HCT116 (cell line): ENCODE measurements around the gene CCDC92. TPM values are rescaled to one million over a fixed set of nuclear protein-coding genes. Genes with fewer than 3 reads are reported as not detected.

Experiments
- ATAC-seq: fragments of 200-7000 bp; cut with Tn5 transposase; 2 replicates; pipeline ENCODE4 v1.9.1; 2020; ENCODE audit warnings: mild to moderate bottlenecking, moderate library complexity
- BruUV-seq: library from RNA; stranded (reverse); fragments of 400-500 nt; replicated peaks from 2 replicates; lab custom pipeline; 2021; lab: Mats Ljungman, UMichigan
- CTCF ChIA-PET: fragments of 300-600 bp; sonication (Branson Sonifier 250); formaldehyde crosslinking; loops from one replicate; lab custom pipeline; 2021; ENCODE audit warnings: antibody characterized with exemption; lab: Charles Lee
- POLR2A ChIA-PET: fragments of 300-600, 350-600 bp; sonication (Branson Sonifier 250); formaldehyde crosslinking; loops from one replicate; lab custom pipeline; 2021; ENCODE audit warnings: antibody characterized with exemption; lab: Charles Lee
- RAD21 ChIA-PET, 2 experiments: fragments of 300-600 bp; sonication (Branson Sonifier 250); formaldehyde crosslinking; loops; one replicate each; lab custom pipeline; 2023; ENCODE audit warnings: low total read pairs in 2 of 2; ENCODE audit not compliant: uncharacterized antibody in 2 of 2, unreplicated experiment in 2 of 2, low non-redundant PET in 1 of 2; lab: Charles Lee
- DNase-seq: peaks from one replicate; pipeline ENCODE4 v3.0.0-alpha.2; 2010; ENCODE audit warnings: low read depth, low spot score
- H2AFZ ChIP-seq: fragments of 200-600 bp; shearing (Covaris generic), sonication (generic); 2 replicates; pipeline ENCODE4 v1.6.1; 2017; ENCODE audit warnings: low read depth, mixed run types, mixed read lengths, antibody characterized with exemption, low read length; ENCODE audit not compliant: poor library complexity, severe bottlenecking
- H3K27ac ChIP-seq: 2 replicates; pipeline ENCODE4 v1.5.1; 2012; ENCODE audit warnings: low read depth, low read length
- H3K27me3 ChIP-seq: fragments of 200-600 bp; sonication (generic); 2 replicates; pipeline ENCODE4 v1.6.1; 2016; ENCODE audit warnings: mixed run types, low read length, mixed read lengths; ENCODE audit not compliant: insufficient read depth
- H3K36me3 ChIP-seq, 2 experiments: fragments of 200-500 bp in 1 of 2; fragments of 200-600 bp in 1 of 2; sonication (Bioruptor generic) in 1 of 2; sonication (generic) in 1 of 2; 2 replicates each; pipeline versions ENCODE4 v1.5.1 to v1.6.1; 2014 to 2016; ENCODE audit warnings: low read length in 2 of 2, inconsistent platforms in 1 of 2, mixed read lengths in 1 of 2, mixed run types in 1 of 2; ENCODE audit not compliant: insufficient read depth in 2 of 2, control insufficient read depth in 1 of 2
- H3K4me1 ChIP-seq, 2 experiments: fragments of 200-600 bp in 1 of 2; sonication (generic) in 1 of 2; 2 replicates each; pipeline versions ENCODE4 v1.5.1 to v1.6.1; 2012 to 2017; ENCODE audit warnings: low read length in 2 of 2, inconsistent platforms in 1 of 2, mild to moderate bottlenecking in 1 of 2, mixed read lengths in 1 of 2, mixed run types in 1 of 2, moderate library complexity in 1 of 2; ENCODE audit not compliant: insufficient read depth in 2 of 2, control insufficient read depth in 1 of 2
- H3K4me2 ChIP-seq: fragments of 200-600 bp; sonication (generic); 2 replicates; pipeline ENCODE4 v1.6.1; 2017; ENCODE audit warnings: mixed run types, low read length, mixed read lengths
- H3K4me3 ChIP-seq, 2 experiments: fragments of 200-600 bp in 1 of 2; sonication (generic) in 1 of 2; replicated peaks in 1 of 2; 2 replicates each; pipeline ENCODE4 v1.5.1; 2011 to 2016; ENCODE audit warnings: low read length in 2 of 2, control low read depth in 1 of 2, low read depth in 1 of 2, mild to moderate bottlenecking in 1 of 2, mixed read lengths in 1 of 2, mixed run types in 1 of 2
- H3K79me2 ChIP-seq: fragments of 200-600 bp; sonication (generic); 2 replicates; pipeline ENCODE4 v1.6.1; 2017; ENCODE audit warnings: mild to moderate bottlenecking, mixed run types, low read length, moderate library complexity, mixed read lengths; ENCODE audit not compliant: insufficient read depth
- H3K9ac ChIP-seq: fragments of 200-600 bp; sonication (generic); 2 replicates; pipeline ENCODE4 v1.6.1; 2016; ENCODE audit warnings: low read length, mixed read lengths
- H3K9me2 ChIP-seq: fragments of 200-600 bp; sonication (generic), shearing (Covaris generic); 2 replicates; pipeline ENCODE4 v1.6.1; 2017; ENCODE audit warnings: mixed run types, mild to moderate bottlenecking, moderate library complexity; ENCODE audit not compliant: insufficient read depth
- H3K9me3 ChIP-seq, 2 experiments: fragments of 200-500 bp in 1 of 2; fragments of 200-600 bp in 1 of 2; sonication (Bioruptor generic) in 1 of 2; sonication (generic) in 1 of 2; 2 replicates each; pipeline ENCODE4 v1.6.1; 2014 to 2017; ENCODE audit warnings: low read length in 2 of 2, mixed read lengths in 2 of 2, inconsistent platforms in 1 of 2, low read depth in 1 of 2, mild to moderate bottlenecking in 1 of 2, mixed run types in 1 of 2, moderate library complexity in 1 of 2; ENCODE audit not compliant: control insufficient read depth in 1 of 2, insufficient read depth in 1 of 2
- H4K20me1 ChIP-seq: fragments of 200-600 bp; sonication (generic), shearing (Covaris generic); 2 replicates; pipeline ENCODE4 v1.6.1; 2017; ENCODE audit warnings: mixed run types, mild to moderate bottlenecking, moderate library complexity; ENCODE audit not compliant: insufficient read depth
- ATF3 ChIP-seq: IDR thresholded peaks from 2 replicates; pipeline ENCODE4 v1.6.1; 2012
- CTCF ChIP-seq, 3 experiments: fragments of 200-600 bp in 1 of 3; sonication (generic) in 1 of 3; IDR thresholded peaks in 2 of 3; conservative IDR thresholded peaks in 1 of 3; 2 replicates each; pipeline ENCODE4 v1.5.1; 2012 to 2017; ENCODE audit warnings: low read depth in 2 of 3, low read length in 2 of 3, antibody characterized with exemption in 1 of 3, borderline replicate concordance in 1 of 3, control low read depth in 1 of 3, mild to moderate bottlenecking in 1 of 3, mixed read lengths in 1 of 3, mixed run types in 1 of 3, moderate library complexity in 1 of 3; ENCODE audit not compliant: insufficient read depth in 1 of 3
- EGR1 ChIP-seq: IDR thresholded peaks from 2 replicates; pipeline ENCODE4 v1.6.1; 2012; ENCODE audit warnings: low read depth
- ELF1 ChIP-seq: IDR thresholded peaks from 2 replicates; pipeline ENCODE4 v1.6.1; 2012; ENCODE audit warnings: low read depth, borderline replicate concordance
- EZH2 ChIP-seq: fragments of 200-600 bp; sonication (generic); IDR thresholded peaks from 2 replicates; pipeline ENCODE4 v1.6.1; 2017; ENCODE audit warnings: antibody characterized with exemption, mixed run types
- MAX ChIP-seq: IDR thresholded peaks from 2 replicates; pipeline ENCODE4 v1.6.1; 2012
- SIN3A ChIP-seq: IDR thresholded peaks from 2 replicates; pipeline ENCODE4 v1.6.1; 2012; ENCODE audit warnings: low read depth
- SP1 ChIP-seq: IDR thresholded peaks from 2 replicates; pipeline ENCODE4 v1.6.1; 2012; ENCODE audit warnings: low read depth
- intact Hi-C: fragments of 100-400 bp; cut with micrococcal nuclease; formaldehyde crosslinking; loops from 2 replicates; pipeline ENCODE4 v1.10.0; 2022
- total RNA-seq: library from RNA; stranded (reverse); gene quantifications from one replicate; pipeline ENCODE4 v1.2.1, GENCODE V29; 2021; ENCODE audit not compliant: unreplicated experiment
- TF ChIP-seq, protein P1 (sequence below): IDR thresholded peaks from 2 replicates; pipeline ENCODE4 v1.6.1; 2011; ENCODE audit warnings: mild to moderate bottlenecking, low read length, moderate library complexity; ENCODE audit not compliant: insufficient replicate concordance; ENCODE audit errors: extremely low read depth

Gene CCDC92
- total RNA-seq, 1 experiment from 2014 or later, result 9.7 TPM

GRCh38 chr12:124001343-124001742, 28.7 kb upstream of the CCDC92 start:
- no peak for ATAC-seq
- no TSS peak for BruUV-seq
- no peaks in the 10 kb centered on the region for H3K9me2 ChIP-seq
- CTCF ChIA-PET, result no interaction called here
- no peak overlapping the region for H3K4me2 ChIP-seq
- H3K27me3 ChIP-seq, result no peaks in the 10 kb centered on the region
- H3K4me3 ChIP-seq, result no peak overlapping the region
- no peaks in the 10 kb centered on the region for H3K4me1 ChIP-seq
- H3K27ac ChIP-seq, result no peak overlapping the region
- no peaks in the 10 kb centered on the region for H3K9me3 ChIP-seq
- TF ChIP-seq EGR1 (no peak), SIN3A (no peak), SP1 (no peak), MAX (no peak), CTCF (IDR thresholded peaks at IDR 0.05 in 2 of 3, conservative IDR thresholded peaks at IDR 0.05 in 1 of 3; ENCODE audit: borderline replicate concordance in 1 of 3, insufficient read depth in 1 of 3, low read depth in 2 of 3, low read length in 2 of 3) (no peak), ELF1 (no peak), ATF3 (no peak), EZH2 (no peak)
- TF ChIP-seq, protein P1, sequence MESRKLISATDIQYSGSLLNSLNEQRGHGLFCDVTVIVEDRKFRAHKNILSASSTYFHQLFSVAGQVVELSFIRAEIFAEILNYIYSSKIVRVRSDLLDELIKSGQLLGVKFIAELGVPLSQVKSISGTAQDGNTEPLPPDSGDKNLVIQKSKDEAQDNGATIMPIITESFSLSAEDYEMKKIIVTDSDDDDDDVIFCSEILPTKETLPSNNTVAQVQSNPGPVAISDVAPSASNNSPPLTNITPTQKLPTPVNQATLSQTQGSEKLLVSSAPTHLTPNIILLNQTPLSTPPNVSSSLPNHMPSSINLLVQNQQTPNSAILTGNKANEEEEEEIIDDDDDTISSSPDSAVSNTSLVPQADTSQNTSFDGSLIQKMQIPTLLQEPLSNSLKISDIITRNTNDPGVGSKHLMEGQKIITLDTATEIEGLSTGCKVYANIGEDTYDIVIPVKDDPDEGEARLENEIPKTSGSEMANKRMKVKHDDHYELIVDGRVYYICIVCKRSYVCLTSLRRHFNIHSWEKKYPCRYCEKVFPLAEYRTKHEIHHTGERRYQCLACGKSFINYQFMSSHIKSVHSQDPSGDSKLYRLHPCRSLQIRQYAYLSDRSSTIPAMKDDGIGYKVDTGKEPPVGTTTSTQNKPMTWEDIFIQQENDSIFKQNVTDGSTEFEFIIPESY, result no peak
- TF ChIP-seq, all 23 proteins: peak for 0
- no peak overlapping the region for H2AFZ ChIP-seq
- intact Hi-C loops, result no loop called here
- peaks cover 0 to 9% of the 10 kb centered on the region in 2 experiments; a peak in 3 of 4 replicates for H3K36me3 ChIP-seq
- no peak overlapping the region for H3K9ac ChIP-seq
- peaks cover 59% of the 10 kb centered on the region for H3K79me2 ChIP-seq
- no peak for DNase-seq
- ChIA-PET POLR2A (no interaction called here), RAD21 (no interaction called here)
- H4K20me1 ChIP-seq, result no peaks in the 10 kb centered on the region
